Naive thymus-derived CD4-positive, alpha-beta T cell (primary cell): ENCODE data around the gene DHCR24. TPM values are rescaled to one million over a fixed set of nuclear protein-coding genes. Genes with fewer than 3 reads are reported as not detected.
A peak's percentile ranks its signal among the peaks of the same experiment; 100 is the strongest.

Experiments used
- ATAC-seq: fragments of 150-1000 bp; cut with Tn5 transposase; 2 replicates; pipeline ENCODE4 v1.10.0; 2021; ENCODE audit warnings: mild to moderate bottlenecking, moderate library complexity
- CTCF ChIA-PET: fragments of 350-600 bp; sonication (Branson Sonifier 250); formaldehyde crosslinking; loops from one replicate; lab custom pipeline; 2021; ENCODE audit warnings: antibody characterized with exemption; lab: Charles Lee
- POLR2A ChIA-PET: fragments of 350-600 bp; sonication (Branson Sonifier 250); formaldehyde crosslinking; loops from one replicate; lab custom pipeline; 2021; ENCODE audit warnings: antibody characterized with exemption, inconsistent platforms; lab: Charles Lee
- DNase-seq, 9 donors: peaks; one replicate each; pipeline versions ENCODE4 v3.0.0 to v3.0.0-alpha.2; 2020 to 2022; ENCODE audit warnings: mixed read lengths in 1 of 9
- H3K27ac ChIP-seq: one replicate; pipeline ENCODE4 v1.7.0; 2013; ENCODE audit warnings: mild to moderate bottlenecking, low read depth, low read length, moderate library complexity
- H3K27me3 ChIP-seq, 2 donors: one replicate each; pipeline ENCODE4 v1.7.0; 2013; ENCODE audit warnings: low read length in 2 of 2, mild to moderate bottlenecking in 2 of 2, moderate library complexity in 2 of 2; ENCODE audit not compliant: control insufficient read depth in 2 of 2, insufficient read depth in 2 of 2
- H3K36me3 ChIP-seq, 3 experiments: 1 replicate in 2 of 3; 2 replicates in 1 of 3; pipeline ENCODE4 v1.7.0; 2013; ENCODE audit warnings: low read length in 3 of 3, mild to moderate bottlenecking in 3 of 3, moderate library complexity in 1 of 3; ENCODE audit not compliant: insufficient read depth in 3 of 3, control insufficient read depth in 2 of 3
- H3K4me1 ChIP-seq, 2 donors: one replicate each; pipeline ENCODE4 v1.7.0; 2013; ENCODE audit warnings: low read length in 2 of 2, mild to moderate bottlenecking in 2 of 2, moderate library complexity in 1 of 2; ENCODE audit not compliant: control insufficient read depth in 2 of 2, insufficient read depth in 2 of 2
- H3K4me3 ChIP-seq: 2 replicates; pipeline ENCODE4 v1.7.0; 2013; ENCODE audit warnings: mild to moderate bottlenecking, low read length
- H3K9me3 ChIP-seq, 3 experiments: 1 replicate in 2 of 3; 2 replicates in 1 of 3; pipeline ENCODE4 v1.7.0; 2013; ENCODE audit warnings: low read length in 3 of 3; ENCODE audit not compliant: control insufficient read depth in 2 of 3
- H3K27ac Mint-ChIP-seq, 9 donors: one replicate each; pipeline ENCODE4 v1.8.0; 2020 to 2022; ENCODE audit warnings: mixed read lengths in 9 of 9, mild to moderate bottlenecking in 8 of 9, moderate library complexity in 5 of 9, inconsistent platforms in 2 of 9
- H3K27me3 Mint-ChIP-seq, 5 donors: one replicate each; pipeline ENCODE4 v1.8.0; 2021 to 2022; ENCODE audit warnings: mixed read lengths in 5 of 5, mild to moderate bottlenecking in 1 of 5
- H3K36me3 Mint-ChIP-seq, 5 donors: one replicate each; pipeline ENCODE4 v1.8.0; 2020 to 2022; ENCODE audit warnings: mixed read lengths in 5 of 5, mild to moderate bottlenecking in 3 of 5, inconsistent platforms in 1 of 5
- H3K4me1 Mint-ChIP-seq, 7 donors: one replicate each; pipeline ENCODE4 v1.8.0; 2020 to 2022; ENCODE audit warnings: mixed read lengths in 7 of 7, mild to moderate bottlenecking in 3 of 7, inconsistent platforms in 1 of 7
- H3K4me3 Mint-ChIP-seq, 10 donors: one replicate each; pipeline ENCODE4 v1.8.0; 2020 to 2022; ENCODE audit warnings: mild to moderate bottlenecking in 10 of 10, mixed read lengths in 10 of 10, moderate library complexity in 6 of 10, inconsistent platforms in 2 of 10
- H3K9me3 Mint-ChIP-seq, 11 donors: one replicate each; pipeline ENCODE4 v1.8.0; 2020 to 2022; ENCODE audit warnings: mixed read lengths in 11 of 11, mild to moderate bottlenecking in 4 of 11, inconsistent platforms in 1 of 11, moderate library complexity in 1 of 11
- intact Hi-C, 2 donors: fragments of 100-400 bp; cut with micrococcal nuclease; formaldehyde crosslinking; loops; one replicate each; pipeline ENCODE4 v1.15.1; 2023
- polyA plus RNA-seq, 2 donors: library from polyadenylated mRNA; unstranded; fragments of 300-500 nt; fragmentation: Illumina TruSeq; gene quantifications; one replicate each; pipeline ENCODE4 v1.2.3, GENCODE V29; 2021
- total RNA-seq, 6 experiments: library from RNA in 5 of 6; stranded (reverse) in 5 of 6; gene quantifications; 1 replicate in 5 of 6; 2 replicates in 1 of 6; pipeline ENCODE4 v1.2.3 and lab custom pipeline; 2021 to 2026

The DHCR24 gene
- total and polyA plus RNA-seq, 7 experiments from 2014 or later = 2.7 to 103 (median 8.3) TPM

DNA sequence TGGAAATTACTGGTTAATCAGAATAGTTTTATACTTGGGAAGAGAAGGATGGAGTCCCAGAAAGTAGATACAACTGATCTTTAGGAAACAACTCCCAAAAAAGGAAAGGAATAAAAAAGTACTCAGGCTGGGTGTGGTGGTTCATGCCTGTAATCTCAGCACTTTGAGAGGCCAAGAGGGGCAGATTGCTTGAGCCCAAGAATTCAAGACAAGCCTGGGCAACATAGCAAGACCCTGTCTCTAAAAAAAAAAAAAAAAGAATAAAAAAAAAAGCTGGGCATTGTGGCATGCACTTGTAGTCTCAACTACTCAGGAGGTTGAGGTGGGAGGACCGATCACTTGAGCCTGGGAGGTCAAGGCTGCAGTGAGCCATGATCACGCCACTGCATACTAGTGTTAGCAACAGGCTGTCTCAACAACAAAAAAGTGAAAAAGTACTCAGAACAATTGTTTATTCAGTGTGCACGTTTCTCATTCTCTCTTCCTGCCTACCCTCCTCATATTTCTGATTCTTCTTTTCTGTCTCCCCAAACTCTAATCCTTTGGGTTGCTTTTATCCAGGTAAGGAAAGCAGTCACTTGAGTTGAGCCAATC, 2.2 kb upstream of the DHCR24 start:
- H3K4me1 Mint-ChIP-seq = peaks cover 13 to 36% (median 30%) of the 10 kb centered on the region in 7 donors
- intact Hi-C loops = loop anchor here in 1 of 2 donors (5.0 kb wide), 1 partner anchor 87 kb away; the partner anchor contains the start of gene TTC22
- Histone ChIP-seq H3K4me1 (peaks cover 0 to 11% of the 10 kb centered on the region in 2 donors), H3K36me3 (peaks cover 0 to 3% (median 0%) of the 10 kb centered on the region in 3 experiments), H3K27me3 (no peaks in the 10 kb centered on the region), H3K4me3 (no peak overlapping the region), H3K27ac (no peak overlapping the region), H3K9me3 (no peaks in the 10 kb centered on the region)
- peaks cover 0 to under 1% (median 0%) of the 10 kb centered on the region in 5 donors for H3K36me3 Mint-ChIP-seq
- CTCF ChIA-PET = no interaction called here
- H3K4me3 Mint-ChIP-seq = peak overlapping the region in 1 of 10 donors; percentile 21
- ATAC-seq = no peak
- POLR2A ChIA-PET = no interaction called here
- H3K9me3 Mint-ChIP-seq = no peaks in the 10 kb centered on the region
- no peak for DNase-seq
- H3K27me3 Mint-ChIP-seq = peaks cover 0 to 21% (median 6%) of the 10 kb centered on the region in 5 donors
- no peak overlapping the region for H3K27ac Mint-ChIP-seq

GRCh38 chr1:54888080-54888733, 1.2 kb upstream of the DHCR24 start:
- peak overlapping the region in 2 of 9 donors; percentile 1 to 16 for H3K27ac Mint-ChIP-seq
- no peak overlapping the region for H3K27ac ChIP-seq

GRCh38 chr1:54887665-54888071, 673 bp upstream of the DHCR24 start:
- Mint-ChIP-seq H3K4me3 (peak overlapping the region; percentile 71 to 99 (median 96)), H3K27me3 (peaks cover 0 to 21% (median 6%) of the 10 kb centered on the region in 5 donors), H3K36me3 (peaks cover 0 to 12% (median 0%) of the 10 kb centered on the region in 5 donors), H3K9me3 (no peaks in the 10 kb centered on the region), H3K27ac (peak overlapping the region in 1 of 9 donors; percentile 68), H3K4me1 (peaks cover 13 to 48% (median 37%) of the 10 kb centered on the region in 7 donors)
- intact Hi-C loops = loop anchor here (1.0 to 5.0 kb wide), 5 partner anchors 85 to 399 kb away; partner anchors contain the start of genes PARS2 (in 2 of the 2), TTC22 (in 1 of the 2) and TTC4 (in 1 of the 2)
- peaks cover 0 to 11% of the 10 kb centered on the region in 2 donors for H3K4me1 ChIP-seq
- H3K4me3 ChIP-seq = peak overlapping the region; percentile 66
- no peak overlapping the region for H3K27ac ChIP-seq
- H3K27me3 ChIP-seq = no peaks in the 10 kb centered on the region
- ATAC-seq = no peak
- ChIA-PET POLR2A (interaction anchor here (1.6 kb wide), 1 partner anchor 86 kb away, joined by 4 read pairs; the partner anchor contains the start of gene TTC22), CTCF (no interaction called here)
- DNase-seq = no peak
- no peaks in the 10 kb centered on the region for H3K9me3 ChIP-seq
- peaks cover 0 to 3% (median 0%) of the 10 kb centered on the region in 3 experiments for H3K36me3 ChIP-seq

More at GRCh38 chr1:54888080-54888733, 1.2 kb upstream of the DHCR24 start:
- Mint-ChIP-seq H3K4me1 (peaks cover 13 to 44% (median 36%) of the 10 kb centered on the region in 7 donors), H3K36me3 (peaks cover 0 to 8% (median 0%) of the 10 kb centered on the region in 5 donors), H3K4me3 (peak overlapping the region; percentile 71 to 98 (median 92)), H3K9me3 (no peaks in the 10 kb centered on the region), H3K27me3 (peaks cover 0 to 21% (median 6%) of the 10 kb centered on the region in 5 donors)
- Histone ChIP-seq H3K36me3 (peaks cover 0 to 3% (median 0%) of the 10 kb centered on the region in 3 experiments), H3K27me3 (no peaks in the 10 kb centered on the region), H3K4me3 (no peak overlapping the region), H3K4me1 (peaks cover 0 to 11% of the 10 kb centered on the region in 2 donors), H3K9me3 (no peaks in the 10 kb centered on the region)
- DNase-seq = no peak
- CTCF ChIA-PET = no interaction called here
- no peak for ATAC-seq
- intact Hi-C loops = loop anchor here in 1 of 2 donors (5.0 kb wide), 1 partner anchor 86 kb away; the partner anchor contains the start of gene TTC22
- POLR2A ChIA-PET = interaction anchor here (1.6 kb wide), 1 partner anchor 87 kb away, joined by 4 read pairs; the partner anchor contains the start of gene TTC22

DNA sequence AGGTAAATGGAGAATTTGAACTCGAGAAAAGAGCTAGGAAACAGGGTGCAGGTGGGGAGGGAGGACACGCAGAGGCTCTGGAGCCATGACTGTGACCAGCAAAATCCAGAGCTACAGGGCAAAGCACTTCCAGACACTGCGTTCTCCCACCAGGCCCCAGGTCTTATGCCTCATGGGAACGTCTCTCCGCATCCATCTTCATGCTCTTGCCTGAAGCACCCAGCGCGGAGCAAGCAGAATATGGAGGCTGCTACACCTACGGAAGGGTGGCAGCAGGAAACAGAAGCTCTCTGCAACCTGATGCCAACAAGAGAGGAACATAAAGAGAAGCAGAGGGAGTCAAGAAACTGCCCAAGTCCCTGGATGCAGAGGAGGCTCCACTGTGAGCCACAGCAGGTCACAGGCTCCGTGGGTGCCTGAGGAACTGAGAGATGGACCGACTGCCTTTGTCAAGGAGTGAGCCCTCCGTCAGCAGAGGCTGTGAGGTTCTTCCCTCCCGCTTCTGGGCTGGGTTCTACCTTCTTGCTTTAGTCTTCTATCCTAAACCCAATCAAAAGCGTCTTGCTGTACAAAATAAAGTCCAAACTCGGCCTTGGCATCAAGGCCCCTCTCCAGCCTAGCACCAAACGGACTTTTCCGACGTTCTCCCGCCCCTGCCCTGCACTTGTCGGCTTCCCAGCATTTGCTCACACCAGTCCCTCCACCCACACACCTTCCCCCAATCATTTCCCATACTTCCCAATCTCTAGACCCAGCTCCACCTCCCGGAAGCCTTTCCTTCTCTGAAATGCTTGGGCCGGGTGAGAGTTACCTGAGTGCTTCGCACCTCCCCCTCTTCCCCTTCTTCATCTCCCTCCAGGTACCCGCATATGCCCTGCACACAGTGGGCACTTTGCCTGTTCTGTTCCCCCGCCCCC, 930 bp downstream of the DHCR24 start:
- ATAC-seq (no peak), DNase-seq (peak in 1 of 9 donors; percentile 8)
- peak overlapping the region; percentile 66 for H3K4me3 ChIP-seq
- no peaks in the 10 kb centered on the region for H3K9me3 ChIP-seq
- H3K4me1 Mint-ChIP-seq = peaks cover 13 to 63% (median 37%) of the 10 kb centered on the region in 7 donors
- H3K36me3 ChIP-seq = peaks cover 0 to 3% (median 0%) of the 10 kb centered on the region in 3 experiments
- peak overlapping the region in 8 of 9 donors; percentile 25 to 89 (median 70) for H3K27ac Mint-ChIP-seq
- POLR2A ChIA-PET = interaction anchor here (1.6 kb wide), 1 partner anchor 85 kb away, joined by 4 read pairs; the partner anchor contains the start of gene TTC22
- intact Hi-C loops = loop anchor here (1.0 to 5.0 kb wide), 3 partner anchors 84 to 171 kb away; partner anchors contain the start of genes PARS2 (in 1 of the 2), TTC22 (in 1 of the 2) and TTC4 (in 1 of the 2)
- CTCF ChIA-PET = no interaction called here
- H3K4me1 ChIP-seq = peaks cover 0 to 11% of the 10 kb centered on the region in 2 donors
- peak overlapping the region; percentile 27 for H3K27ac ChIP-seq
- no peaks in the 10 kb centered on the region for H3K9me3 Mint-ChIP-seq
- peak overlapping the region; percentile 89 to 99 (median 96) for H3K4me3 Mint-ChIP-seq
- peaks cover 0 to 14% (median 0%) of the 10 kb centered on the region in 5 donors for H3K27me3 Mint-ChIP-seq
- peaks cover 0 to 27% (median 5%) of the 10 kb centered on the region in 5 donors for H3K36me3 Mint-ChIP-seq
- no peaks in the 10 kb centered on the region for H3K27me3 ChIP-seq

GRCh38 chr1:54885237-54885679, 1.7 kb downstream of the DHCR24 start:
- H3K27ac Mint-ChIP-seq = peak overlapping the region in 5 of 9 donors; percentile 43 to 89 (median 83)
- Histone ChIP-seq H3K4me1 (peaks cover 0 to 11% of the 10 kb centered on the region in 2 donors), H3K27ac (no peak overlapping the region), H3K27me3 (no peaks in the 10 kb centered on the region), H3K9me3 (no peaks in the 10 kb centered on the region), H3K36me3 (peaks cover 0 to 3% (median 0%) of the 10 kb centered on the region in 3 experiments), H3K4me3 (no peak overlapping the region)
- ChIA-PET CTCF (interaction anchor here (0.7 kb wide), 1 partner anchor 1573 kb away, joined by 3 read pairs; no protein-coding TSS in a partner anchor), POLR2A (no interaction called here)
- peaks cover 13 to 64% (median 37%) of the 10 kb centered on the region in 7 donors for H3K4me1 Mint-ChIP-seq
- peaks cover 0 to 28% (median 5%) of the 10 kb centered on the region in 5 donors for H3K36me3 Mint-ChIP-seq
- H3K9me3 Mint-ChIP-seq = no peaks in the 10 kb centered on the region
- no peak for ATAC-seq
- intact Hi-C loops = loop anchor here in 1 of 2 donors (5.0 kb wide), 1 partner anchor 83 kb away; the partner anchor contains the start of gene TTC22
- H3K4me3 Mint-ChIP-seq = peak overlapping the region; percentile 36 to 99 (median 96)
- peaks cover 0 to 14% (median 0%) of the 10 kb centered on the region in 5 donors for H3K27me3 Mint-ChIP-seq
- DNase-seq = no peak
